ENCODE data around the gene APOM. TPM values are rescaled to one million over a fixed set of nuclear protein-coding genes. Genes with fewer than 3 reads are reported as not detected.

APOM gene
- total RNA-seq, 1 donor from 2014 or later = 0.85 TPM

- no peak for TF ChIP-seq CTCF (IDR thresholded peaks at IDR 0.05)
- H3K36me3 Mint-ChIP-seq (ENCODE audit: low read depth) = peaks cover 43% of the 10 kb centered on the region
- peaks cover 16% of the 10 kb centered on the region for H3K4me1 Mint-ChIP-seq (ENCODE audit: low read depth)
- H3K9me3 Mint-ChIP-seq (ENCODE audit: low read depth) = no peaks in the 10 kb centered on the region
- no peak within 1 kb of the TSS for H3K4me3 Mint-ChIP-seq (ENCODE audit: unreplicated experiment)
- H3K27ac Mint-ChIP-seq (ENCODE audit: unreplicated experiment) = no peak within 1 kb of the TSS
- H3K27me3 Mint-ChIP-seq (ENCODE audit: low read depth) = no peaks in the 10 kb centered on the region
- DNase-seq (ENCODE audit: low spot score) = no peak
Measured at GRCh38 chr6:31669676-31670075, 14.0 kb downstream of the APOM start, which contains the start of gene LY6G5B. LY6G5B (plus strand) TSS chr6:31669976; CDS start chr6:31670951, 975 bp downstream.

- H3K36me3 Mint-ChIP-seq (ENCODE audit: low read depth) = peaks cover 15% of the 10 kb centered on the region
- H3K27me3 Mint-ChIP-seq (ENCODE audit: low read depth) = no peaks in the 10 kb centered on the region
- no peaks in the 10 kb centered on the region for H3K9me3 Mint-ChIP-seq (ENCODE audit: low read depth)
- no peak for TF ChIP-seq CTCF (IDR thresholded peaks at IDR 0.05)
- no peak overlapping the region for H3K27ac Mint-ChIP-seq (ENCODE audit: unreplicated experiment)
- DNase-seq (ENCODE audit: low spot score) = no peak
- peaks cover 9% of the 10 kb centered on the region for H3K4me1 Mint-ChIP-seq (ENCODE audit: low read depth)
- H3K4me3 Mint-ChIP-seq (ENCODE audit: unreplicated experiment) = no peak overlapping the region
Measured at GRCh38 chr6:31676322-31676903, 20.7 kb downstream of the APOM start.

- H3K9me3 Mint-ChIP-seq (ENCODE audit: low read depth) = no peaks in the 10 kb centered on the region
- H3K27me3 Mint-ChIP-seq (ENCODE audit: low read depth) = no peaks in the 10 kb centered on the region
- no peak overlapping the region for H3K4me3 Mint-ChIP-seq (ENCODE audit: unreplicated experiment)
- H3K36me3 Mint-ChIP-seq (ENCODE audit: low read depth) = peaks cover 11% of the 10 kb centered on the region
- peak overlapping the region; percentile 1 for H3K27ac Mint-ChIP-seq (ENCODE audit: unreplicated experiment)
- H3K4me1 Mint-ChIP-seq (ENCODE audit: low read depth) = peaks cover 12% of the 10 kb centered on the region
- no peak for TF ChIP-seq CTCF (IDR thresholded peaks at IDR 0.05)
- no peak for DNase-seq (ENCODE audit: low spot score)
Measured at GRCh38 chr6:31676904-31677303, 21.2 kb downstream of the APOM start.

GRCh38 chr6:31677955-31678354, 22.3 kb downstream of the APOM start:
- Mint-ChIP-seq H3K9me3 (ENCODE audit: low read depth) (no peaks in the 10 kb centered on the region), H3K4me1 (ENCODE audit: low read depth) (peaks cover 12% of the 10 kb centered on the region), H3K4me3 (ENCODE audit: unreplicated experiment) (no peak overlapping the region), H3K36me3 (ENCODE audit: low read depth) (peaks cover 4% of the 10 kb centered on the region), H3K27me3 (ENCODE audit: low read depth) (no peaks in the 10 kb centered on the region), H3K27ac (ENCODE audit: unreplicated experiment) (no peak overlapping the region)
- TF ChIP-seq CTCF (IDR thresholded peaks at IDR 0.05) = no peak
- DNase-seq (ENCODE audit: low spot score) = no peak

- Mint-ChIP-seq H3K4me3 (ENCODE audit: unreplicated experiment) (peak within 1 kb of the TSS; percentile 76), H3K36me3 (ENCODE audit: low read depth) (no peaks in the 10 kb centered on the region)
- peak; percentile 91 for TF ChIP-seq CTCF (IDR thresholded peaks at IDR 0.05)
Measured at GRCh38 chr6:31680226-31681134, 24.8 kb downstream of the APOM start, which contains the start of gene LY6G5C. LY6G5C (minus strand) TSS chr6:31681067; CDS start chr6:31680373, 694 bp downstream.

More at GRCh38 chr6:31680226-31681134, 24.8 kb downstream of the APOM start, which contains the start of gene LY6G5C:
- Mint-ChIP-seq H3K9me3 (ENCODE audit: low read depth) (no peaks in the 10 kb centered on the region), H3K27ac (ENCODE audit: unreplicated experiment) (peak within 1 kb of the TSS; percentile 76), H3K4me1 (ENCODE audit: low read depth) (peaks cover 12% of the 10 kb centered on the region), H3K27me3 (ENCODE audit: low read depth) (no peaks in the 10 kb centered on the region)
- DNase-seq (ENCODE audit: low spot score) = no peak

All from chondrocyte (in vitro differentiated cells).